Left ventricle myocardium inferior (tissue), 1 donor: ENCODE measurements around the gene ZDHHC3. TPM values are rescaled to one million over a fixed set of nuclear protein-coding genes. Genes with fewer than 3 reads are reported as not detected.

Experiments
- DNase-seq: peaks from one replicate; pipeline ENCODE4 v3.0.0-alpha.2; 2020
- H3K27ac ChIP-seq: fragments of 200-600 bp; replicated peaks from 2 replicates; pipeline ENCODE4 v1.8.0; 2021
- H3K27me3 ChIP-seq: fragments of 200-600 bp; 2 replicates; pipeline ENCODE4 v1.8.0; 2021; ENCODE audit warnings: low read depth
- H3K36me3 ChIP-seq: fragments of 200-600 bp; 2 replicates; pipeline ENCODE4 v1.8.0; 2021
- H3K4me1 ChIP-seq: fragments of 200-600 bp; 2 replicates; pipeline ENCODE4 v1.8.0; 2021
- H3K4me3 ChIP-seq: fragments of 200-600 bp; 2 replicates; pipeline ENCODE4 v1.8.0; 2021; ENCODE audit warnings: mild to moderate bottlenecking, moderate library complexity
- H3K9me3 ChIP-seq: fragments of 200-600 bp; replicated peaks from 2 replicates; pipeline ENCODE4 v1.8.0; 2021
- CTCF ChIP-seq: fragments of 200-600 bp; IDR thresholded peaks from 2 replicates; pipeline ENCODE4 v1.8.0; 2021; ENCODE audit warnings: antibody characterized with exemption, mild to moderate bottlenecking, borderline replicate concordance
- intact Hi-C: fragments of 100-400 bp; cut with micrococcal nuclease; formaldehyde crosslinking; loops from one replicate; pipeline ENCODE4 v1.11.0; 2022
- total RNA-seq: library from RNA; stranded (reverse); fragmentation: NEBNext Ultra II Directional; extraction: Animal tissue kit (Norgen Biotek cat#: 25700); gene quantifications from one replicate; pipeline ENCODE4 v1.2.1, GENCODE V29; 2021
- donor health status: DM: no; HTN: yes; CAD: no; lungs with severe emphysema.

ZDHHC3 gene
- total RNA-seq, 1 donor from 2014 or later, result 40.2 TPM

GRCh38 chr3:44902628-44903027, 73.3 kb downstream of the ZDHHC3 start:
- H3K27ac ChIP-seq, result no peak overlapping the region
- H3K4me1 ChIP-seq, result no peaks in the 10 kb centered on the region
- no peak for TF ChIP-seq CTCF
- H3K27me3 ChIP-seq, result peaks cover 48% of the 10 kb centered on the region
- intact Hi-C loops, result no loop called here
- DNase-seq, result no peak
- H3K9me3 ChIP-seq, result no peaks in the 10 kb centered on the region
- H3K36me3 ChIP-seq, result no peaks in the 10 kb centered on the region
- H3K4me3 ChIP-seq, result no peak overlapping the region

GRCh38 chr3:44899683-44900367, 76.1 kb downstream of the ZDHHC3 start:
- intact Hi-C loops, result no loop called here

GRCh38 chr3:44896440-44896839, 79.5 kb downstream of the ZDHHC3 start:
- intact Hi-C loops, result no loop called here
- Histone ChIP-seq H3K4me1 (no peaks in the 10 kb centered on the region), H3K27ac (no peak overlapping the region), H3K36me3 (no peaks in the 10 kb centered on the region), H3K9me3 (no peaks in the 10 kb centered on the region), H3K4me3 (no peak overlapping the region), H3K27me3 (peaks cover 50% of the 10 kb centered on the region)
- no peak for TF ChIP-seq CTCF
- no peak for DNase-seq

More at GRCh38 chr3:44899683-44900367, 76.1 kb downstream of the ZDHHC3 start:
- H3K27me3 ChIP-seq, result peaks cover 51% of the 10 kb centered on the region
- H3K36me3 ChIP-seq, result no peaks in the 10 kb centered on the region
- H3K9me3 ChIP-seq, result no peaks in the 10 kb centered on the region
- H3K4me1 ChIP-seq, result no peaks in the 10 kb centered on the region
- H3K27ac ChIP-seq, result no peak overlapping the region
- no peak for TF ChIP-seq CTCF
- no peak for DNase-seq
- H3K4me3 ChIP-seq, result no peak overlapping the region

- Histone ChIP-seq H3K27ac (no peak overlapping the region), H3K36me3 (no peaks in the 10 kb centered on the region), H3K4me1 (no peaks in the 10 kb centered on the region), H3K27me3 (peaks cover 32% of the 10 kb centered on the region), H3K9me3 (no peaks in the 10 kb centered on the region), H3K4me3 (no peak overlapping the region)
- intact Hi-C loops, result no loop called here
- DNase-seq, result no peak
- no peak for TF ChIP-seq CTCF
These were observed 81.5 kb downstream of the ZDHHC3 start for GRCh38 chr3:44894485-44894884.

GRCh38 chr3:44893097-44893496, 82.9 kb downstream of the ZDHHC3 start:
- no peaks in the 10 kb centered on the region for H3K9me3 ChIP-seq
- no peaks in the 10 kb centered on the region for H3K4me1 ChIP-seq
- intact Hi-C loops, result no loop called here
- no peak for TF ChIP-seq CTCF
- peaks cover 18% of the 10 kb centered on the region for H3K27me3 ChIP-seq
- H3K36me3 ChIP-seq, result no peaks in the 10 kb centered on the region
- no peak overlapping the region for H3K4me3 ChIP-seq
- no peak overlapping the region for H3K27ac ChIP-seq
- no peak for DNase-seq
